ENCODE results near the gene UQCC3.
"Not testable (repeated sequence)": the region's sequence is repeated elsewhere in the genome, so short reads cannot be mapped to it uniquely, and the experiment has no call there.

The UQCC3 gene

DNA sequence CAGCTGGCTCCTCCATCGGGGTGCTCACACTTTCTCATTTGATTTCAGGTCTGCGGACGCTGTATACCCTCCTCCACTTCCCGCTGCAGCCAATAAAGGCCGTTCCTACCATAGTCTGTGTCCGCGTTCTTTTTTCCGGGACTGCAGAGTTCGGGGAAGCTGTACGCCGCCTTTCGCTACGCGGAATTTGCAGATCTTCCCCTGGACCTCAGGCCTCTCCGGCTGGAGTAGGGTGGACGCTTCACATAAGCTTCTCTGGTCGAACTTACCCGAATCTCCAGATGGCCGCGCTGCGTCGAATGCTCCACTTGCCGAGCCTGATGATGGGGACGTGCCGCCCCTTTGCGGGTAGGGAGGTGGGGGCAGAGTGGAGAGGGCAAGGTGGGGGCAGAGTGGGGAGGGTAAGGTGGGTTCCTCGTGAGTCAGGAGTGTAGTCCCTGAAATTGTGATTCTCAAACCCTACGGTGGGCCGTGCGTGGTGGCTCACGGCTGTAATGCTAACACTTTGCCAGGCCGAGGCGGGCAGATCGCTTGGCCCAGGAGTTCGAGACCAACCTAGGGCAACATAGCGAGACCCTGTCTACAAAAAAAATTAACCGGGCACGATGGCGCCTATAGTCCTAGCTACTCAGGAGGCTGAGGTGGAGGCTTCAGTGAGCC is 5.7 kb upstream of the UQCC3 start:
- no peak for DNase-seq (ENCODE audit: low spot score)

DNA sequence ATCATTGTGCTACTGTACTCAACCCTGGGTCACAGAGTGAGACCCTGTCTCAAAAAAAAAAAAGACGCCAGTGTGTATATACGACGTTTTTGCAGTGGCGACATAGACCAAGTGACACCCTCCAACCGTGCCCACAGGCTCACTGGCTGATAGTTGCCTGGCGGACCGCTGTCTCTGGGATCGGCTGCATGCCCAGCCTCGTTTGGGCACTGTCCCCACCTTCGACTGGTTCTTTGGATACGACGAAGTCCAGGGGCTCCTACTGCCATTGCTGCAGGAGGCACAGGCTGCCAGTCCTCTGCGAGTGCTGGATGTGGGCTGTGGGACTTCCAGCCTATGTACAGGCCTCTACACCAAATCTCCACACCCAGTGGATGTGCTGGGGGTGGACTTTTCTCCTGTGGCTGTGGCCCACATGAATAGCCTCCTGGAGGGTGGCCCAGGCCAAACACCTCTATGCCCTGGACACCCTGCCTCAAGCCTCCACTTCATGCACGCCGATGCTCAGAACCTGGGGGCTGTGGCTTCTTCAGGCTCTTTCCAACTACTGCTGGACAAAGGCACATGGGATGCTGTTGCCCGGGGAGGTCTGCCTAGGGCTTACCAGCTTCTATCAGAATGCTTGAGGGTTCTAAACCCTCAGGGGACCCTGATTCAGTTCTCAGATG is 5.1 kb upstream of the UQCC3 start:
- DNase-seq (ENCODE audit: low spot score): no peak

DNA sequence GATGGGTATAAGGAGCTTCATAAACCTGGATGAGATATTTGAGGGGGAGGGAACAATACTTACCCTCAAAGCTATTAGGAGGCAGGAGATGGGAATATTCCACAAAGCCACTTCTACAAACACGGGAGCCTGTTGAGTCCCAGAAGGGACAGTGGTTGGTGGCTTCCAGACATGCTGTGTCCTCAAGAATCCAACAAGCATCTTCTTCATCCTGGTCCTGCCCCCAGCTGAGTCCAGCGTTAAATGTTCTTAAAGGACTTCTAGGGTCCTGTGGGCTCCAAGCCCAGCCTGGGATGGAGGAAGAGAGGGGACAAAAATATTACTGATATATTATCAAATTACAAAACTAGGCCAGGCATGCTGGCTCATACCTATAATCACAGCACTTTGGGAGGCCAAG is 4.0 kb upstream of the UQCC3 start:
- no peak for DNase-seq (ENCODE audit: low spot score)

GRCh38 chr11:62669420-62670161 is 1.9 kb upstream of the UQCC3 start:
- no peak for DNase-seq (ENCODE audit: low spot score)

- peak; percentile 42 for DNase-seq (ENCODE audit: low spot score)
Observed at GRCh38 chr11:62671236-62671607, 251 bp upstream of the UQCC3 start.

DNA sequence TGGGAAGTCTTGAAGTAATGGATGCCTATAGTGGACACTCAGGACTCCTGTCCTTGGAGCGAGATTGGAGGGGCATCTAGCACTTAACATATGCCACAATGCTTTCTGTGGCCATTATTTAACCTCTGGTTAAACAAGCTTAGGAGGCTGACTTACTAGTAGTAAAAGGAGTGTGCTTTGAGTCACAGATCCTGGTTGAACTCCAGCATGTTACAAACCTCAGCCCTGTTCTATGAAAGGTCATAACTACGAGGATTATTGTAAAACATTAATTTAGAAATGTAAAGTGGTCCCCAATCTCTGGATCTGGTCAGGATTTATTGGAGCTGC is 1.7 kb downstream of the UQCC3 start:
- no peak for DNase-seq (ENCODE audit: low spot score)

GRCh38 chr11:62675415-62675814 is 3.9 kb downstream of the UQCC3 start:
- not testable (repeated sequence) for DNase-seq (ENCODE audit: low spot score)

GRCh38 chr11:62676698-62677097 is 5.2 kb downstream of the UQCC3 start:
- no peak for DNase-seq (ENCODE audit: low spot score)

DNA sequence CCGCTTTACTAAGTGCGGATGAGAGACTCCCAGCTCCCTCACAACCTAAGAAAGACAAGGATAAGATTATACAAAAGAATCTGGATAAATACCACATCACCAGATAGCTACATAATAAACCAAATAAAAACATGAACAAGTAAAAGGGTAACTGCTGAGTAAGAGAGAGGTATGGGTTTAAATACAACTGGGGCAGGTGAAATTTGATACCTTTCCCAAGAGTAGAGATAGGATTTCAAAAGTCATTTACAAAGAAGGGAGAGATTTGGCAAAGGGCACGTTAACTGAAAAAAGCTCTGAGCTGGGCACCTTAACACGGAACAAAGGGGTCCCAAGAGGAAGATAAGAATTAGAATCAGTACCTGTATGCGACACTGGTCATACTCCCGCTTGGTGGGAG is 5.7 kb downstream of the UQCC3 start:
- no peak for DNase-seq (ENCODE audit: low spot score)

DNA sequence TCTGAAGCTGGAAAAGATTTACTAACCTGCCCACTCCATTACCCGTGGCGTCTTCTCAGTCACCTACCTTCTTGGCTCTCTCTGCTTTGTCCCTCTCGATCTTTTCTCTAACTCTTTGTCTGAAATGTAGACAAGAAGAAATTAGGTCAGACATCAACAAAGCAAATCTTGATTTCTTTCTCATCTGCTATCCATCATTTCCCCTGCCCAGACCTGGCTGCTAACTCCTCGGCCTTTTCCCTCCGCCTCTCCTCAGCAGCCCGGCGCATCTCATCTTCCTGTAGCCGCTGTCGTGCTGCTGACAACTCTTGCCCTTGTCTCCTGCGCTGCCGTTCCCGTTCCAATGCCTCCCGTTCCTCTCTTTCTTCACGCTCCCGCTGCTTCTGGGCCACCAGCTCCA is 6.2 kb downstream of the UQCC3 start:
- no peak for DNase-seq (ENCODE audit: low spot score)

DNA sequence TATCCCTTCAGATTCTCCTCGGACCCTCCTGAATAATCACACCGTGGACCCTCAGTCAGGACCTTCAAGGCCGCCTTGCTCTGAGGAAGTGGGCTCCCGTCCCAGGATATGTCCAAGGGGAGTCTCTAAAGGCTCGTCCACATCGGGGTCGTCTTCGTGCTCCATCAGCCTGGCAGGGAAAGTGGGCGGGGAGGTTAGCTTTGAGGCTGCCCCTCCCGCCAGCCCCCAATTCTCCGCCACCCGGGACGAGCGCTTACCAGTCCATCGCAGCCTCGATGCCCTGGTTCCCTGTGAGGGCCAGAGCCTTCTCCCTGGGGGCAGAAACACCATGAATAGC is 6.9 kb downstream of the UQCC3 start:
- DNase-seq (ENCODE audit: low spot score): no peak

DNA sequence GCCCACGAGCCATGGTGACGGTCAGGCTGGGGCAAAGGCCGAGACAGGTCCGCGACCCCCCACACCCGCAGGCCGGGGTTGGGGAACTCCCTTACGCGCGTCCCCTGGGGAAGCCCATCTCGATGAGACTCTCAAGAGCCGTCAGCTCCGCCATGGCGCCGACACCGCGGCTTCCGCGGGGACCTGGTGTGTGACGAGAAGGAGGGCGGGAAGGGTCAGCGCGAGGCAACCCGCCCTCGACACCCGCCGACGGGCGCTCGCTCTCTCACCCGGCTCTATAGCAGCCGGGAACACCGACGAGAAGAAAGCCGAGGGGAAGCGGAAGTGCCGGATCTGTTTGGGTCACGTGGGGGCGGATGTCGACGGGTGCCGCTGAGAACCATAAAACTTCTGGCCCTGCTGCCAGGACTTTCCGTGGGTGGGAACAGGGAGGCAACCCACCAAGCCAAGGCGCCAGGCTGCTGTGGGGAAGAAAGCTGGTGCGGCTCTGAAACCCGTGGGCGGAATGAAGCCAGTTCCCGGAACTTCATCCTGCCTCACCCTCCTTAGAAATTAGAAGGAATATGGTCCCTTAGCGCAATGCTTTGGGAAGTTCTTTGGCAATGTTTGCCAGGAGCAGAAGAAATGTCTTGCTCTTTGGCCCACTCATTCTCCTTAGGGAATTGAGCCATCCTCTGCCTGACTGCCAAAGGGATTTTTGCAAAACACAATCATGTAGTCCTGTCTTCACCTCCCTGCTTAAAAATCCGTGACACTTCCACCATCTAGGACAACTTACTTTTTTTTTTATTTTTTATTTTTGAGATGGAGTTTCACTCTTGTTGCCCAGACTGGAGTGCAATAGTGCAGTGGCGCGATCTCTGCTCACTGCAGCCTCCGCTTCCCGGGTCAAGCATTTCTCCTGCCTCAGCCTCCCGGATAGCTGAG is 7.6 kb downstream of the UQCC3 start, which contains the start of gene UBXN1:
TSS of gene UBXN1 (minus strand) at position 304 of the 927 bp plus-strand sequence. CDS start at position 154, 150 bp downstream.
- DNase-seq (ENCODE audit: low spot score): peak; percentile 87

GRCh38 chr11:62680825-62681240 is 9.4 kb downstream of the UQCC3 start:
- DNase-seq (ENCODE audit: low spot score): peak; percentile 64

- no peak for DNase-seq (ENCODE audit: low spot score)
Observed at GRCh38 chr11:62682518-62682917, 11.0 kb downstream of the UQCC3 start.

DNA sequence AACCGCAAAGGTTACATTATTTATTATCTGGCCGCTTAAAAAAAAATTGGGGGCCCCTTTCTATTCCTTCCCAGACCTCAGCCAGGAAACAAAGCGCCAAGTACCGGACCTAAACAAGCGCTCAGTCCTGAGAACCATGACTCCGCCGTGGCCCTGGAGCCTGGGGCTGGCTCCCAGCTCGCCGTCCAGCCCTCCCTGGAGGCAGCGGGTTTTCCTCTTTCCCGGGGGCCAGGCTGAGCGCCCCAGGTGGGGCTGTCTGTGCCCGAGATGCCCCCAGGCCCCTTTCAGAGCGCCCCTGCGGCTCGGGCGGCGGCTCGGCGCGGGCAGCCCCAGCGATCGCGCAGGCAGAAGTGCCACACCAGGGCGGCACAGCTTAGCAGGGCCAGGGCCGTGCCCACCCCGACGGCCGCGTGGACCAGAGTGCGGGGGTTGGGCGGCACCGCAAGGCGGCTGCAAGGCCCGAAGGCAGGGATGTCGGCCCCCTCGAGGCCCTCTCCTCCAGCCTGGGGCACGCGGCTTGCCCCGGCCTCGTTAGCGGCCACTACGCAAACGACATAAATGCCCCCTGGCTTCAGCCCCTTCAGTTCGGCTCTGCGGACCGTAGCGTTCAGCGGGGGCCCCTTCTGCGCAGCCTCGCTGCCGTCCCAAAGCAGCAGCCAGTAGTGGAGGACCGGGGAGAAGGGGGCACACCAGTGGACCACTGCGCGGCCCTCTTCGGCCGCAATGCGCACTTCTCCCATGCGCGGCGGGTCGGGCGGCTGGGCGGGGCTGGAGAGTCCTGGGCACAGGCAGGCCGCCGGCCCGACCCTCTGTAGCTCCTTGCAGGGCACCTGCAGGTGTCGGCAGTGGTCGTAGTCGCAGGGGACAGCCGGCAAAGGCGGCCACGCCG is 16.3 kb downstream of the UQCC3 start:
- DNase-seq (ENCODE audit: low spot score): no peak

DNA sequence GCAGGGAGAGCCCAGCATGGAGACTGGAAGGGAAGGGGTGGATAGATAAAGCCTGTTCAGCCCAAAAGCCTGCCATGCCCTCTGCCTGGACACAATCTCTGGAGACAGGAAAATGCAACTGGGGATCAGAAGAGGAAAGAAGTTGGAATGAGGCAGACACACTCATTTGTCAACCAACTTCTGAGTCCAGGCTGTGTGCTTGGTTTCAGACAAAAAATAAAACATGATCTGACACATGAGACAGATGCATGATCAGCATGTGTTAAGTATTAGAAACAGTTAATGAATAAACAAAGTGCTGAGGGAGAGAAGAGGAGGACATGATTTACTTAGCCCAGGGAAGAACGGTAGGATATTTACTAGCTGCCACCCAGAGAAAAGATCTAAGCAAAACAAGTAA is 17.0 kb downstream of the UQCC3 start:
- no peak for DNase-seq (ENCODE audit: low spot score)

DNA sequence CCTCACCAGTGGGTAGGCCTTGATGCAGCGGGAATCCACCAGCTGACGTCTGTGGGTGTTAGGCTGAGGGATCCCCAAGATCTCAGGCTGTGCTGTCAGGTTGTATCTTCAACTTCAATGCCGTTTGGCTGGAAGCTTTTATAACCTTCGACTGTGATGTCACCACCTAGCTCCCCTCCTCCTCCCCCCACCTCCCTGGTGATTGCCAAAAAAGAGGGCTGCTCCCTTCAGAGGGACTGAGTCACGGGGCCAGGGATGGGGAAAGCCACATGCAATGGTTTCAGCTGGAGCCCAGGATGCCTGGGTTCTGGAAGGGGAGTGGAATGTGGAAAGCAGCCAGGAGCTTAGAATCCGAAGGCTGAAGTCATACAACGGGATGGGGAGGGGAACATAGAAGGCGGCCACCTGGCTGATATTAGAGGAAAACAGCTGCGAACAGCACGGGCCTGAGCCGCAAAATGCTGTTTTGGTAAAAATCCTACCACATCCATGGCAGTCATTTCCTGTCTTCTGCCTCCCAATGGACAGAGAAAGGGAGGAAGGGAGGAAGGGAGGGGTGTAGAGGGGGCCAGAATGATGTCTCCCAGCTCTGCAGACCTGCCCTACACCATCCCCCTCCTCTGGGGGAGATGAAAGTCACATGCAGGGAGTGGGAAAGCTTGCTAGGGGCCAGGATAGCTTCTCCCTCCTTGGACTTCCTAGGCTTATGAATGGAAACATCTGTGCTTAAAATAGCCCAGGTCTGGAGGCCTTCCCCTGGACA is 18.1 kb downstream of the UQCC3 start, which contains the start of gene LRRN4CL:
TSS of gene LRRN4CL (minus strand) at position 110 of the 763 bp plus-strand sequence. CDS start 1,022 bp downstream, outside the sequence.
- no peak for DNase-seq (ENCODE audit: low spot score)

DNA sequence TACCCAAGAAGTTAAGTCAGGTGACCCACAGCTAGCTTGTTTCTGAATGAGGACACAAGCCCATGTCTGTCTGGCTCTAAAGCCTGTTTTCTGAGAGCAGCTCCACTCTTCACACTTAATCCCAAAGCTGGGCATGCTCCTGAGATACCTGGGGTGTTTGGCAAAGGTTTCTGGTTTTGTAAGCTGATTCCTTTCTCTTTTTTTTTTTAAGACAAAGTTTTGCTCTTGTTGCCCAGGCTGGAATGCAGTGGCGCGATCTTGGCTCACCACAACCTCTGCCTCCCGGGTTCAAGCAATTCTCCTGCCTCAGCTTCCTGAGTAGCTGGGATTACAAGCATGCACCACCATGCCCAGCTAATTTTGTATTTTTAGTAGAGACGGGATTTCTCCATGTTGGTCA is 22.2 kb downstream of the UQCC3 start:
- not testable (repeated sequence) for DNase-seq (ENCODE audit: low spot score)

DNA sequence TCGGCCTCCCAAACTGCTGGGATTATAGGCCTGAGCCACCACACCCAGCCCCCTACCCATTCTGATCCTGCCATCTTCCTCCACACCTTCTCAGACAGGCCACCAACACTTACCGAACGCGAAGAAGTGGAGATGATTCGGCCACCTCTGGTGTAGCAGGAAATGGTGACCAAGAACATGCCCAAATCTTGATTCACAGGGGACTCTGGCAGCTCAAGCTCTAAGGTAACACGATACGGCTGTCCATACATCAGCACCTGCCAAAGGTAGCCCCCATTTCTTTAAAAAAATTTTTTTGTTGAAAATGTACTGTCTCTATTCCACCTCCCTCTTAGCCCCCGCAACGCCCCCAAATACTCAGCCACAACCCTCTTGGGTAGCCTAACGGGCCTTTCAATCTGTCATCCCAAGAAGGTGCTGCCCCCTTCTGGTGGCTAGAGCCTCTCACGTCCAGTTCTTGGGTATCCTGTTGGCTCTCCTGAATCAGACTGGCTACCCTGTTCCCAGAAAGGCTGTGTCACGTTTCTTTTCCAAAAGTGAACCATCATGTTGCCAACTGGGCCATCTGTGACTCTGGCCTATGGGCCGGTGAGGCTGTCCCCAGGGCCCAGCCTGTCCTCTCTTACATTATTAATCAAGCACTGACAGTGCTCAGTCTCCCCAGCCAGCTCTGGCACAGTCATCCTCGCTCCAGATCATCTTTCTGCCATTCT is 23.1 kb downstream of the UQCC3 start:
- peak; percentile 55 for DNase-seq (ENCODE audit: low spot score)

- no peak for DNase-seq (ENCODE audit: low spot score)
Observed at GRCh38 chr11:62702246-62702645, 30.8 kb downstream of the UQCC3 start.
